GM12878 (cell line): Measurements from ENCODE around the gene KRTAP5-7. TPM values are rescaled to one million over a fixed set of nuclear protein-coding genes. Genes with fewer than 3 reads are reported as not detected.

Experiments
- ATAC-seq: fragments of 200-7000 bp; cut with Tn5 transposase; 3 replicates; pipeline ENCODE4 v1.9.1; 2020; ENCODE audit warnings: mild to moderate bottlenecking, moderate library complexity
- BruUV-seq: library from RNA; stranded (reverse); fragments of 400-500 nt; replicated peaks from 2 replicates; lab custom pipeline; 2021; lab: Mats Ljungman, UMichigan
- CTCF ChIA-PET: fragments of 300-600 bp; sonication (Branson Sonifier 250); formaldehyde crosslinking; extraction: SDS; loops from one replicate; lab custom pipeline; 2021; ENCODE audit warnings: inconsistent platforms; lab: Yijun Ruan, JAX
- POLR2A ChIA-PET: fragments of 350-600 bp; formaldehyde crosslinking; extraction: SDS; loops from one replicate; lab custom pipeline; 2021; ENCODE audit warnings: inconsistent platforms; lab: Charles Lee
- RAD21 ChIA-PET: fragments of 300-600 bp; sonication (Branson Sonifier 250); formaldehyde crosslinking; loops from one replicate; lab custom pipeline; 2023; ENCODE audit warnings: antibody characterized with exemption; ENCODE audit not compliant: unreplicated experiment; lab: Charles Lee
- SMC1A ChIA-PET: fragments of 300-600 bp; sonication (Branson Sonifier 250); formaldehyde crosslinking; loops from one replicate; lab custom pipeline; 2023; ENCODE audit not compliant: unreplicated experiment, uncharacterized antibody; lab: Charles Lee
- DNase-seq: peaks from one replicate; pipeline ENCODE4 v3.0.0-alpha.2; 2011; ENCODE audit warnings: low read depth, low spot score
- FAIRE-seq: peaks from 3 replicates; lab custom pipeline; 2011; peaks lifted over from hg19 to GRCh38; lab: Jason Lieb, UNC
- H2AFZ ChIP-seq: 2 replicates; pipeline ENCODE4 v1.6.0; 2011; ENCODE audit warnings: low read depth, low read length, control low read depth; ENCODE audit not compliant: control insufficient read depth
- H3K27ac ChIP-seq: 2 replicates; pipeline ENCODE4 v1.5.1; 2011; ENCODE audit warnings: control low read depth; ENCODE audit not compliant: control insufficient read depth, insufficient read depth
- H3K27me3 ChIP-seq, 2 experiments: replicated peaks in 1 of 2; 2 replicates each; pipeline versions ENCODE4 v1.6.0 to v1.6.1; 2011; ENCODE audit warnings: low read length in 1 of 2; ENCODE audit not compliant: control insufficient read depth in 2 of 2, insufficient read depth in 2 of 2
- H3K36me3 ChIP-seq, 2 experiments: 2 replicates each; pipeline ENCODE4 v1.5.1; 2011; ENCODE audit warnings: low read length in 1 of 2; ENCODE audit not compliant: control insufficient read depth in 2 of 2, insufficient read depth in 2 of 2
- H3K4me1 ChIP-seq: 2 replicates; pipeline ENCODE4 v1.6.1; 2011; ENCODE audit warnings: mild to moderate bottlenecking, low read length, moderate library complexity, mixed read lengths; ENCODE audit not compliant: control insufficient read depth, insufficient read depth
- H3K4me2 ChIP-seq: 2 replicates; pipeline ENCODE4 v1.6.0; 2011; ENCODE audit warnings: control low read depth; ENCODE audit not compliant: control insufficient read depth, insufficient read depth
- H3K4me3 ChIP-seq: fragments of 200-600 bp; sonication (generic); 2 replicates; pipeline ENCODE4 v1.5.1; 2016
- H3K79me2 ChIP-seq: 2 replicates; pipeline ENCODE4 v1.6.0; 2011; ENCODE audit warnings: low read length; ENCODE audit not compliant: control insufficient read depth, insufficient read depth
- H3K9ac ChIP-seq: 2 replicates; pipeline ENCODE4 v1.8.0; 2011; ENCODE audit warnings: low read length, control low read depth, mixed read lengths; ENCODE audit not compliant: control insufficient read depth, insufficient read depth
- H3K9me3 ChIP-seq: replicated peaks from 3 replicates; pipeline ENCODE4 v1.5.1; 2011; ENCODE audit warnings: mild to moderate bottlenecking, low read length; ENCODE audit not compliant: control insufficient read depth, insufficient read depth
- H4K20me1 ChIP-seq: 2 replicates; pipeline ENCODE4 v1.6.0; 2011; ENCODE audit not compliant: control insufficient read depth, insufficient read depth
- BACH1 ChIP-seq: fragments of 450-650 bp; IDR thresholded peaks from 2 replicates; pipeline ENCODE4 v1.6.1; 2017; ENCODE audit warnings: mild to moderate bottlenecking, borderline replicate concordance
- CBFB ChIP-seq: IDR thresholded peaks from 2 replicates; pipeline ENCODE4 v1.6.1; 2016; ENCODE audit warnings: antibody characterized with exemption, low read depth
- CREB1 ChIP-seq: IDR thresholded peaks from 2 replicates; pipeline ENCODE4 v1.6.1; 2012; ENCODE audit warnings: low read depth, mild to moderate bottlenecking, inconsistent platforms
- EED ChIP-seq: sonication (generic); IDR thresholded peaks from 2 replicates; pipeline ENCODE4 v1.6.1; 2016; ENCODE audit warnings: antibody characterized with exemption, low read depth
- IKZF2 ChIP-seq, 2 experiments: fragments of 450-650 bp; IDR thresholded peaks; 2 replicates each; pipeline ENCODE4 v1.6.1; 2017; ENCODE audit warnings: mild to moderate bottlenecking in 2 of 2, moderate library complexity in 2 of 2
- JUNB ChIP-seq: IDR thresholded peaks from 2 replicates; pipeline ENCODE4 v1.6.1; 2016; ENCODE audit warnings: antibody characterized with exemption, mild to moderate bottlenecking
- NFIC ChIP-seq: IDR thresholded peaks from 2 replicates; pipeline ENCODE4 v1.6.1; 2012; ENCODE audit warnings: low read depth, mild to moderate bottlenecking, inconsistent platforms, low read length, moderate library complexity
- NR2C2 ChIP-seq: IDR thresholded peaks from 2 replicates; pipeline ENCODE4 v1.6.1; 2011; ENCODE audit warnings: borderline replicate concordance, low read depth; ENCODE audit not compliant: control insufficient read depth, insufficient read length
- RUNX3 ChIP-seq: IDR thresholded peaks from 2 replicates; pipeline ENCODE4 v1.6.1; 2012; ENCODE audit warnings: low read length, inconsistent platforms
- SPI1 ChIP-seq: IDR thresholded peaks from 2 replicates; pipeline ENCODE4 v1.6.1; 2011; ENCODE audit warnings: low read depth, mild to moderate bottlenecking, low read length, moderate library complexity, borderline replicate concordance; ENCODE audit not compliant: insufficient read depth
- WGBS: methylation state at CpG from one replicate; pipeline ENCODE4 v1.1.6; 2016; ENCODE audit warnings: low lambda C conversion rate; ENCODE audit not compliant: insufficient replicate concordance, insufficient coverage; ENCODE audit errors: missing lambda C conversion rate; 5-methylcytosine and 5-hydroxymethylcytosine counted together
- in situ Hi-C: fragments of 300-500 bp; cut with MboI; formaldehyde crosslinking; loops from 9 replicates; pipeline ENCODE4 v1.14.3; 2018; ENCODE audit warnings: mixed read lengths
- intact Hi-C: fragments of 100-400 bp; cut with micrococcal nuclease; formaldehyde crosslinking; loops from one replicate; pipeline ENCODE4 v1.14.2; 2022; ENCODE audit not compliant: unreplicated experiment
- polyA plus RNA-seq, 11 experiments: library from polyadenylated mRNA; depleted of rRNA in 4 of 11; unstranded in 6 of 11; stranded (reverse) in 5 of 11; fragments of >200 nt; fragmentation: Nextera tagmentation in 4 of 11; fragmentation: Illumina TruSeq in 1 of 11; extraction: Ambion mirVana in 4 of 11; extraction: Trizol in 1 of 11; gene quantifications; 1 replicate in 1 of 11; 2 replicates in 10 of 11; pipeline versions ENCODE4 v1.2.1 to v1.2.3, GENCODE V29; 2011 to 2016; ENCODE audit warnings: inconsistent platforms in 2 of 11, missing spikeins in 2 of 11, low read depth in 1 of 11
- total RNA-seq, 4 experiments: library from RNA; depleted of rRNA in 3 of 4; stranded (reverse); fragments of >200 nt in 3 of 4; fragmentation: Illumina TruSeq in 1 of 4; extraction: Trizol in 1 of 4; gene quantifications; 2 replicates each; pipeline versions ENCODE4 v1.2.1 to v1.2.3, GENCODE V29; 2013 to 2021

KRTAP5-7 gene
- total and polyA plus RNA-seq, 10 of the 15 experiments (the other 5 are each of a cell fraction or from before 2014, with no cell fraction given), result 0.07 to 0.23 (median 0.19) TPM; not detected in 6

- no TSS peak for BruUV-seq
- POLR2A ChIA-PET, result no interaction called here
Observed at GRCh38 chr11:71548716-71549151, 21.7 kb downstream of the KRTAP5-7 start.

GRCh38 chr11:71551711-71552110 lies 24.6 kb downstream of the KRTAP5-7 start:
- Histone ChIP-seq H4K20me1 (no peaks in the 10 kb centered on the region), H3K27me3 (no peaks in the 10 kb centered on the region), H3K36me3 (no peaks in the 10 kb centered on the region), H3K4me3 (no peak overlapping the region), H3K9ac (no peak overlapping the region), H3K4me2 (no peak overlapping the region), H2AFZ (no peak overlapping the region), H3K27ac (no peak overlapping the region), H3K79me2 (no peaks in the 10 kb centered on the region), H3K4me1 (peaks cover 16% of the 10 kb centered on the region), H3K9me3 (no peaks in the 10 kb centered on the region)
- POLR2A ChIA-PET, result no interaction called here
- CTCF ChIA-PET, result interaction anchor here (1.4 kb wide), 1 partner anchor 11 kb away, joined by 7 read pairs; no protein-coding TSS in a partner anchor
- in situ Hi-C loops, result no loop called here
- intact Hi-C loops, result no loop called here
- RAD21 ChIA-PET, result no interaction called here
- DNase-seq (no peak), ATAC-seq (peak; percentile 24; the same call in 2 of the 3 replicates), FAIRE-seq (no peak)
- WGBS, result 4% methylated on average over 1 of the region's 1 CpG
- SMC1A ChIA-PET, result no interaction called here
- TF ChIP-seq SPI1, result peak; percentile 43; the same call in 1 of the 2 replicates
- peak; percentile 53; the same call in 1 of the 2 replicates for TF ChIP-seq BACH1
- peak; percentile 33; the same call in 1 of the 2 replicates for TF ChIP-seq RUNX3
- peak; percentile 75 for TF ChIP-seq JUNB
- TF ChIP-seq IKZF2 (IDR thresholded peaks at IDR 0.05), result peak; percentile 22 to 37; a peak in 2 of 4 replicates
- no peak for TF ChIP-seq CREB1
- TF ChIP-seq EED, result 0 out of 2 replicates have a peak, but pooled peaks have one; percentile 46
- TF ChIP-seq NFIC, result peak; percentile 48; the same call in 1 of the 2 replicates
- TF ChIP-seq CBFB, result no peak
- BruUV-seq, result no TSS peak

More at GRCh38 chr11:71548716-71549151, 21.7 kb downstream of the KRTAP5-7 start:
- H3K79me2 ChIP-seq, result no peaks in the 10 kb centered on the region
- no peak overlapping the region for H3K9ac ChIP-seq
- in situ Hi-C loops (no loop called here), intact Hi-C loops (no loop called here)
- H3K27ac ChIP-seq, result no peak overlapping the region
- no peaks in the 10 kb centered on the region for H3K36me3 ChIP-seq
- H3K4me3 ChIP-seq, result no peak overlapping the region
- SMC1A ChIA-PET, result no interaction called here
- ATAC-seq, result no peak
- FAIRE-seq, result no peak
- WGBS, result 0% methylated on average over 5 of the region's 5 CpGs
- H4K20me1 ChIP-seq, result no peaks in the 10 kb centered on the region
- H3K4me1 ChIP-seq, result peaks cover 20% of the 10 kb centered on the region
- no peak overlapping the region for H3K4me2 ChIP-seq
- RAD21 ChIA-PET, result no interaction called here
- peaks cover 9% of the 10 kb centered on the region for H3K9me3 ChIP-seq
- peak; percentile 57 for TF ChIP-seq RUNX3
- no peak for TF ChIP-seq NR2C2
- no peak for DNase-seq
- CTCF ChIA-PET, result interaction anchor here (1.6 kb wide), 1 partner anchor 18 kb away, joined by 3 read pairs; no protein-coding TSS in a partner anchor
- H2AFZ ChIP-seq, result no peak overlapping the region
- H3K27me3 ChIP-seq, result no peaks in the 10 kb centered on the region
